H1 (cell line): ENCODE results near the gene CD4. TPM values are rescaled to one million over a fixed set of nuclear protein-coding genes. Genes with fewer than 3 reads are reported as not detected.

Source experiments
- CTCF ChIA-PET: fragments of 300-600 bp; sonication (Branson Sonifier 250); formaldehyde crosslinking; loops from one replicate; lab custom pipeline; 2021; ENCODE audit not compliant: partially characterized antibody; lab: Charles Lee
- POLR2A ChIA-PET: fragments of 300-600 bp; sonication (Branson Sonifier 250); formaldehyde crosslinking; loops from one replicate; lab custom pipeline; 2021; ENCODE audit warnings: inconsistent platforms; ENCODE audit not compliant: partially characterized antibody; lab: Charles Lee
- DNase-seq, 2 experiments: peaks; one replicate each; pipeline versions ENCODE4 v3.0.0 to v3.0.0-alpha.2; 2010 to 2022; ENCODE audit warnings: low spot score in 2 of 2, low read depth in 1 of 2, mixed read lengths in 1 of 2
- FAIRE-seq: peaks from 2 replicates; lab custom pipeline; 2011; peaks lifted over from hg19 to GRCh38; lab: Jason Lieb, UNC
- H2AFZ ChIP-seq: 2 replicates; pipeline ENCODE4 v1.8.1; 2012; ENCODE audit warnings: low read length, inconsistent platforms
- H2AK5ac ChIP-seq: 2 replicates; pipeline ENCODE4 v1.6.1; 2013; ENCODE audit warnings: low read depth, low read length
- H2BK120ac ChIP-seq: replicated peaks from 2 replicates; pipeline ENCODE3; 2013; ENCODE audit warnings: low read depth, low read length, inconsistent platforms
- H2BK12ac ChIP-seq: 2 replicates; pipeline ENCODE4 v1.6.1; 2013; ENCODE audit warnings: low read depth, low read length
- H2BK15ac ChIP-seq: 2 replicates; pipeline ENCODE4 v1.6.1; 2013; ENCODE audit warnings: low read length
- H2BK20ac ChIP-seq: 2 replicates; pipeline ENCODE4 v1.6.1; 2013; ENCODE audit warnings: low read length
- H2BK5ac ChIP-seq: 2 replicates; pipeline ENCODE4 v1.6.1; 2013; ENCODE audit warnings: low read depth, low read length
- H3K14ac ChIP-seq: 2 replicates; pipeline ENCODE4 v1.6.1; 2013; ENCODE audit warnings: inconsistent platforms; ENCODE audit not compliant: insufficient read length
- H3K18ac ChIP-seq: 2 replicates; pipeline ENCODE4 v1.6.1; 2013; ENCODE audit warnings: low read length; ENCODE audit errors: extremely low read depth
- H3K23ac ChIP-seq: 2 replicates; pipeline ENCODE4 v1.6.1; 2013; ENCODE audit warnings: inconsistent platforms; ENCODE audit not compliant: insufficient read length
- H3K23me2 ChIP-seq: 2 replicates; pipeline ENCODE4 v1.6.1; 2013; ENCODE audit warnings: low read depth, low read length
- H3K27ac ChIP-seq: 2 replicates; pipeline ENCODE4 v1.6.1; 2011; ENCODE audit warnings: low read depth, low read length, inconsistent platforms
- H3K27me3 ChIP-seq, 4 experiments: replicated peaks in 1 of 4; 1 replicate in 1 of 4; 2 replicates in 3 of 4; pipeline versions ENCODE4 v1.6.1 to v1.8.1; 2011 to 2013; ENCODE audit warnings: low read length in 3 of 4, mild to moderate bottlenecking in 3 of 4, inconsistent platforms in 2 of 4, mixed read lengths in 2 of 4, moderate library complexity in 1 of 4; ENCODE audit not compliant: control insufficient read depth in 3 of 4, insufficient read depth in 3 of 4; ENCODE audit errors: extremely low read depth in 1 of 4
- H3K36me3 ChIP-seq, 4 experiments: 2 replicates each; pipeline versions ENCODE4 v1.6.1 to v1.8.1; 2011 to 2013; ENCODE audit warnings: mild to moderate bottlenecking in 4 of 4, low read length in 3 of 4, moderate library complexity in 2 of 4, control low read depth in 1 of 4, inconsistent platforms in 1 of 4; ENCODE audit not compliant: insufficient read depth in 4 of 4, control insufficient read depth in 2 of 4
- H3K4ac ChIP-seq: replicated peaks from 2 replicates; pipeline ENCODE3; 2013; ENCODE audit warnings: low read length, low read depth, mixed read lengths, inconsistent platforms; ENCODE audit not compliant: insufficient read length
- H3K4me1 ChIP-seq, 4 experiments: replicated peaks in 1 of 4; 1 replicate in 1 of 4; 2 replicates in 3 of 4; pipeline versions ENCODE4 v1.6.1 to v1.8.1; 2011 to 2013; ENCODE audit warnings: low read length in 3 of 4, inconsistent platforms in 2 of 4, mixed read lengths in 1 of 4; ENCODE audit not compliant: insufficient read depth in 4 of 4, control insufficient read depth in 3 of 4
- H3K4me2 ChIP-seq, 2 experiments: 2 replicates each; pipeline versions ENCODE4 v1.6.1 to v1.8.1; 2011 to 2013; ENCODE audit warnings: low read depth in 2 of 2, low read length in 2 of 2, control low read depth in 1 of 2, inconsistent platforms in 1 of 2, mild to moderate bottlenecking in 1 of 2; ENCODE audit not compliant: insufficient read depth in 1 of 2
- H3K4me3 ChIP-seq, 4 experiments: fragments of 200-600, 300-600 bp in 1 of 4; sonication (generic), shearing (Covaris generic), sonication (Bioruptor Twin) in 1 of 4; 2 replicates each; pipeline versions ENCODE4 v1.5.1 to v1.8.1; 2011 to 2016; ENCODE audit warnings: low read length in 4 of 4, low read depth in 3 of 4, control low read depth in 2 of 4, inconsistent platforms in 2 of 4, mild to moderate bottlenecking in 2 of 4, mixed read lengths in 1 of 4, moderate library complexity in 1 of 4; ENCODE audit not compliant: insufficient read depth in 2 of 4; ENCODE audit errors: extremely low read depth in 1 of 4
- H3K56ac ChIP-seq: replicated peaks from 2 replicates; pipeline ENCODE3; 2013; ENCODE audit warnings: low read depth, mild to moderate bottlenecking, mixed read lengths, low read length, inconsistent platforms; ENCODE audit not compliant: insufficient read length
- H3K79me1 ChIP-seq: 2 replicates; pipeline ENCODE4 v1.6.1; 2013; ENCODE audit warnings: low read depth, low read length, control low read depth
- H3K79me2 ChIP-seq, 2 experiments: 2 replicates each; pipeline versions ENCODE4 v1.6.1 to v1.8.1; 2012 to 2013; ENCODE audit warnings: low read length in 2 of 2, mild to moderate bottlenecking in 2 of 2, inconsistent platforms in 1 of 2; ENCODE audit not compliant: insufficient read depth in 2 of 2, control insufficient read depth in 1 of 2
- H3K9ac ChIP-seq, 4 experiments: replicated peaks in 1 of 4; 1 replicate in 1 of 4; 2 replicates in 3 of 4; pipeline versions ENCODE4 v1.6.1 to v1.8.1; 2011 to 2013; ENCODE audit warnings: low read depth in 3 of 4, low read length in 3 of 4, control low read depth in 2 of 4, mild to moderate bottlenecking in 2 of 4, moderate library complexity in 2 of 4, inconsistent platforms in 1 of 4; ENCODE audit errors: extremely low read depth in 1 of 4
- H3K9me3 ChIP-seq, 2 experiments: 2 replicates each; pipeline versions ENCODE4 v1.6.1 to v1.8.1; 2012 to 2013; ENCODE audit warnings: mild to moderate bottlenecking in 2 of 2, moderate library complexity in 2 of 2, control low read depth in 1 of 2, inconsistent platforms in 1 of 2, low read depth in 1 of 2, low read length in 1 of 2, mixed read lengths in 1 of 2; ENCODE audit not compliant: insufficient read depth in 2 of 2
- H4K20me1 ChIP-seq, 2 experiments: replicated peaks in 1 of 2; 2 replicates each; pipeline versions ENCODE3 to v1.8.1; 2011 to 2013; ENCODE audit warnings: inconsistent platforms in 2 of 2, low read length in 2 of 2, mild to moderate bottlenecking in 1 of 2; ENCODE audit not compliant: insufficient read depth in 2 of 2, control insufficient read depth in 1 of 2
- H4K5ac ChIP-seq: 2 replicates; pipeline ENCODE4 v1.6.1; 2013; ENCODE audit warnings: low read length, low read depth, mixed read lengths, inconsistent platforms; ENCODE audit not compliant: insufficient read length
- H4K8ac ChIP-seq: 2 replicates; pipeline ENCODE4 v1.8.0; 2013; ENCODE audit warnings: mild to moderate bottlenecking, moderate library complexity, low read length, inconsistent platforms; ENCODE audit not compliant: insufficient read depth; ENCODE audit errors: extremely low read depth
- H4K91ac ChIP-seq: replicated peaks from 2 replicates; pipeline ENCODE3; 2013; ENCODE audit warnings: low read length, mixed read lengths, inconsistent platforms; ENCODE audit not compliant: insufficient read length
- GABPA ChIP-seq: IDR thresholded peaks from 2 replicates; pipeline ENCODE4 v1.6.1; 2011; ENCODE audit warnings: mild to moderate bottlenecking, low read length, moderate library complexity, borderline replicate concordance; ENCODE audit not compliant: insufficient read depth
- KDM1A ChIP-seq: fragments of 200-600, 300-600 bp; sonication (generic); IDR thresholded peaks from 2 replicates; pipeline ENCODE4 v1.7.1; 2016; ENCODE audit warnings: mild to moderate bottlenecking, low read length, borderline replicate concordance
- NANOG ChIP-seq: IDR thresholded peaks from 2 replicates; pipeline ENCODE4 v1.6.1; 2011; ENCODE audit warnings: low read length, low read depth, mild to moderate bottlenecking, inconsistent platforms; ENCODE audit not compliant: insufficient read depth, poor library complexity, severe bottlenecking
- RXRA ChIP-seq: IDR thresholded peaks from 2 replicates; pipeline ENCODE4 v1.6.1; 2011; ENCODE audit warnings: low read depth, mild to moderate bottlenecking, low read length, moderate library complexity; ENCODE audit not compliant: insufficient read depth
- SP2 ChIP-seq: IDR thresholded peaks from 2 replicates; pipeline ENCODE4 v1.6.1; 2012; ENCODE audit warnings: mild to moderate bottlenecking, low read length, inconsistent platforms
- YY1 ChIP-seq: IDR thresholded peaks from 2 replicates; pipeline ENCODE4 v1.6.1; 2011; ENCODE audit warnings: low read depth, mild to moderate bottlenecking, low read length
- WGBS, 2 experiments: shearing (Covaris generic) in 1 of 2; methylation state at CpG; one replicate each; pipeline versions ENCODE4 v1.1.6 to v1.1.7; 2013 to 2015; ENCODE audit warnings: low lambda C conversion rate in 2 of 2, mixed read lengths in 2 of 2, inconsistent platforms in 1 of 2, low coverage in 1 of 2, missing lambda C conversion rate in 1 of 2; ENCODE audit not compliant: insufficient replicate concordance in 2 of 2, insufficient coverage in 1 of 2, insufficient read length in 1 of 2; ENCODE audit errors: extremely low coverage in 1 of 2, missing lambda C conversion rate in 1 of 2; 5-methylcytosine and 5-hydroxymethylcytosine counted together
- polyA plus RNA-seq, 7 experiments: library from polyadenylated mRNA; depleted of rRNA in 3 of 7; stranded (reverse) in 5 of 7; unstranded in 2 of 7; fragments of >200 nt in 5 of 7; fragments of 200-250 nt in 2 of 7; gene quantifications; 1 replicate in 5 of 7; 2 replicates in 1 of 7; 4 replicates in 1 of 7; pipeline versions ENCODE4 v1.2.1 to v1.2.3, GENCODE V29; 2011 to 2013; ENCODE audit warnings: missing spikeins in 2 of 7, mixed read lengths in 2 of 7
- total RNA-seq: library from RNA; stranded (reverse); fragmentation: NEBNext Ultra II Directional; extraction: Animal tissue kit (Norgen Biotek cat#: 25700); gene quantifications from 2 replicates; pipeline ENCODE4 v1.2.1, GENCODE V29; 2021
- TF ChIP-seq, protein P1 (sequence below): IDR thresholded peaks from 2 replicates; pipeline ENCODE4 v1.6.1; 2011; ENCODE audit warnings: low read length, improper control_type of control experiment

Gene CD4
- total and polyA plus RNA-seq, 2 of the 8 experiments (the other 6 are each of a cell fraction or from before 2014, with no cell fraction given), result 3.4 to 5.1 TPM

DNA sequence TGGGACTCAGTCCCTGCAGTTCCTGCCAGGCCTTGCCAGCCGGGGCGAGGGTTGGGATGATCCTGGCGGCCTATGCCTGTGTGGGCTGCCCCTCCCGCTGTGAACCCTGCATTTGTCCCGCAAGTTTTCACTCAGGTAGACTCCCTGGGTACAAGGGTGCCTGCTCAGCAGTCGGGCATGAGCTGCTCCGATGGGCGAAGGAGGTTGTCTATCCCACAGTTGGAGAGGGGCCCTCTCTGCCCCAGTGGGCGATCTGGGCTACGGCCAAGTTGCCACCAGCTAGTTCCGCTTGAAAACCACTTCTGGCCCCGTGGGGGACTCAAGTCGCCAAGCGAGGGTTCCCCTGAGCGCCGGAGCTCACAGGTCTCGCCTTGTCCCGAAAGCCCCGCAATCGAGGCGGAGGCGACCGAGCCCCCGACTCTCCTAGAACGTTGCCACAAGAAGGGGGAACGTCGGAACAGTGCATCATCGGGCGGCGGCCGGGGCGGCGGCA is 77.6 kb downstream of the CD4 start:
- H2AK5ac ChIP-seq, result no peak overlapping the region
- H3K36me3 ChIP-seq, result peaks cover 12 to 56% (median 30%) of the 10 kb centered on the region in 4 experiments
- H3K4me1 ChIP-seq, result peaks cover 7 to 45% (median 24%) of the 10 kb centered on the region in 4 experiments
- H2AFZ ChIP-seq, result no peak overlapping the region
- peak overlapping the region; percentile 47; the same call in 1 of the 2 replicates for H2BK5ac ChIP-seq
- no peaks in the 10 kb centered on the region for H3K9me3 ChIP-seq
- CTCF ChIA-PET, result interaction anchor here (0.7 to 10.4 kb wide), 11 partner anchors 11 to 244 kb away, joined by 3 to 216 read pairs (median 4); partner anchors contain the start of genes C12orf57, RNU7-1 and USP5
- peak overlapping the region; percentile 57 for H3K4ac ChIP-seq
- H3K9ac ChIP-seq, result peak overlapping the region in 3 of 4 experiments; percentile 35 to 66 (median 53); a peak in 5 of 7 replicates
- H3K14ac ChIP-seq, result no peak overlapping the region
- POLR2A ChIA-PET, result interaction anchor here (0.7 to 18.9 kb wide), 33 partner anchors 8 to 333 kb away, joined by 3 to 588 read pairs (median 6); partner anchors contain the start of genes ATN1, C12orf57, CDCA3 and COPS7A
- H4K5ac ChIP-seq, result peak overlapping the region; percentile 34
- peak overlapping the region; percentile 48 for H4K91ac ChIP-seq
- no peak overlapping the region for H3K23ac ChIP-seq
- H3K27me3 ChIP-seq, result no peaks in the 10 kb centered on the region
- H2BK15ac ChIP-seq, result peak overlapping the region; percentile 88; the same call in 1 of the 2 replicates
- no peak overlapping the region for H2BK120ac ChIP-seq
- 0 out of 2 replicates have a peak, but pooled peaks cover 4% of the 10 kb centered on the region for H3K79me1 ChIP-seq
- peaks cover 0 to 22% of the 10 kb centered on the region in 2 experiments; a peak in 2 of 4 replicates for H3K79me2 ChIP-seq
- FAIRE-seq (no peak), DNase-seq (peak in 1 of 2 experiments; percentile 86)
- peak overlapping the region; percentile 40 to 98 (median 67) for H3K4me3 ChIP-seq
- H3K4me2 ChIP-seq, result peak overlapping the region; percentile 89 to 94
- no peak overlapping the region for H2BK20ac ChIP-seq
- peak overlapping the region; percentile 94 for H3K18ac ChIP-seq
- 10% methylated on average over 24 of the region's 33 CpGs; no CpG with 5 or more reads in 1 of the 2 experiments for WGBS, 2 experiments
- no peak overlapping the region; the same call in 1 of the 2 replicates for H4K8ac ChIP-seq
- H3K27ac ChIP-seq, result no peak overlapping the region; the same call in 1 of the 2 replicates
- H3K56ac ChIP-seq, result peak overlapping the region; percentile 65
- peaks cover 14% of the 10 kb centered on the region for H3K23me2 ChIP-seq
- peak overlapping the region; percentile 78; the same call in 1 of the 2 replicates for H2BK12ac ChIP-seq
- H4K20me1 ChIP-seq, result peaks cover 22 to 27% of the 10 kb centered on the region in 2 experiments
- TF ChIP-seq NANOG (no peak), KDM1A (no peak), YY1 (no peak), SP2 (no peak), GABPA (no peak), RXRA (no peak)
- TF ChIP-seq, protein P1, sequence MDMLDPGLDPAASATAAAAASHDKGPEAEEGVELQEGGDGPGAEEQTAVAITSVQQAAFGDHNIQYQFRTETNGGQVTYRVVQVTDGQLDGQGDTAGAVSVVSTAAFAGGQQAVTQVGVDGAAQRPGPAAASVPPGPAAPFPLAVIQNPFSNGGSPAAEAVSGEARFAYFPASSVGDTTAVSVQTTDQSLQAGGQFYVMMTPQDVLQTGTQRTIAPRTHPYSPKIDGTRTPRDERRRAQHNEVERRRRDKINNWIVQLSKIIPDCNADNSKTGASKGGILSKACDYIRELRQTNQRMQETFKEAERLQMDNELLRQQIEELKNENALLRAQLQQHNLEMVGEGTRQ, result 0 out of 2 replicates have a peak, but pooled peaks have one; percentile 2
